HG03108 (cell line): Measurements from ENCODE around the gene TSSC4.

Experiments
- ATAC-seq: cut with Tn5 transposase; IDR thresholded peaks from one replicate; pipeline ENCODE4 v1.9.1; 2021; ENCODE audit warnings: moderate library complexity; ENCODE audit not compliant: unreplicated experiment

Gene TSSC4

DNA sequence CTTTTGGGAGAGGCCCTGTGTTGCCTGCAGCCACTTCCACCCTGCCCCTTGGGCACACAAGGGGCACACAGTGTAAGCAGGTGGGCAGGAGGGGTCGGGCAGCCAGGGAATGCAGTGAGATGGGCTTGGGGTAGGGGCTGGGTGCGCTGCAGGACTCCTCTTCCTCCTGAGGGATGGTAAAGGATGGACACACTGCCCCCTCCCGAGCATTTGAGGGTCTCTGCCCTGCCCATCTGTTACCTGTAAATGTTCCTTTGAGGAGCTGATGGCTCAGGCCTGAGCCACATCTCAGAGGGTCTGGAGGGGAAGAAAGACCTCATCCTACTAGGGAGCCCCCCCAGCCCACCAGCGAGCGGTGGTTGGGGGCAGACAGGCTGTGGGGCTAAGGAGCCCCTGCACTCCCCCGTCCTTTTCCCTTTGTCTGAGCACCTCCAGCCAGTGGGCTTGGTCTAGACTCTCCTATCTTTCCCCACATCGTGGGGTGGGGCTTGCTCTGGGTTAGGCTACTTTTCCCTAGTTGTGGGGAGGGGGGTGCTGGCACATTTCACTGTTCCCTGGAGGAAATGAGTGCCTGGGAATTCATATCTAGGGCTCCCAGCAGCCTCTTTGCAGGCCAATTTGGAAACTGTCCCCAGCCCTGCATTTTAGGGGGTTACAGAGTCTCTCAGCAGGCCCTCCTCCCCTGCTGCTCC is 1.7 kb upstream of the TSSC4 start:
- ATAC-seq = no peak

GRCh38 chr11:2399488-2400068 is 972 bp upstream of the TSSC4 start:
- no peak for ATAC-seq

DNA sequence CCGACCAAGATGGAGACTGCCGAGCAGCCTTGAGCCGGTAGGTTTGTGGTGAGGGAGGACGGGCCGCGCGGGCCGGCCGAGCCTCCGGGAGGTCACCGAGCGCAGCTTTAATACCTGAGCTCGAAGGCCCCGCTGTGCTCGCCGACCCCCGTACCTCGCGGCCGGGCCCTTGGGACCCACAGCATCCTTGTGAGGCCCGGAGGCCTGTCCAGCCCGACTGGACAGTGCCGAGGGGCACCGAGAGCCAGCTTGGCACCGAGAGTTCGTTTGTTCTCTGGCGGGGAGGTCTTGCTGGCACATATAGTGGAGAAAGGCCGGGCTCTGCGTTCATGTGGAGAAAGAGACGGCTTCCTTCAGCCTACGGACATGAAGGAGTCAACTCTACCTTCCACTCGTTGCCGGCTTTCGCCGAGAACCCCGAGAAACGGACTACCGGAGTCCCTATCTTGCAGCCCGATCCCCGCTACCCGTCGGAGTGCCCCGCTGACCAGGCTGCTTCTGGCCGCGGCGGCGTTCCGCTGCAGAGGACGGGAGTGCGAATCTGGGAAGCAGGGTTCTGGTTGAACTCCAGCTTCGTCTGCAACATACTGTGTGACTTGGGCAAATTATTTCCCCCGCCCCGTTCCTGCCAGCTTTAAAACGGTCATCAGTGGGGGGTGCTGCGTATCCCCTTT is 349 bp downstream of the TSSC4 start:
- ATAC-seq = no peak

- ATAC-seq = no peak
These were observed 960 bp downstream of the TSSC4 start for GRCh38 chr11:2401436-2401984.

DNA sequence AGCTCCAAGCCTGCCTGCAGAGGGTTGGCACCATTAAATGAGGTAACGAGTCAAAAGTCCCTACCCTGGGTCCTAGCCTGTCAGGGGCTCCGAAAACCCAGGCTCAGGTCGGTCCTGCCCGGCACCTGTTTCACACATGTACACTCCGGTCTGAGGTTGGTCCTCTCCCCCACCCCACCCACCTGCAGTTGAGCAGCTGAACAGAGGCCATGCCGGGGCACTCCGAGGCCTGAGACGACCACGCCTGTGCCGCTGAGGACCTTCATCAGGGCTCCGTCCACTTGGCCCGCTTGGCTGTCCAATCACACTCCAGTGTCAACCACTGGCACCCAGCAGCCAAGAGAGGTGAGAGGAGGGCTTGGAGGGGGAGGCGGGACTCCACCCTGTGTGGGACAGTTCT is 1.6 kb downstream of the TSSC4 start:
- no peak for ATAC-seq

DNA sequence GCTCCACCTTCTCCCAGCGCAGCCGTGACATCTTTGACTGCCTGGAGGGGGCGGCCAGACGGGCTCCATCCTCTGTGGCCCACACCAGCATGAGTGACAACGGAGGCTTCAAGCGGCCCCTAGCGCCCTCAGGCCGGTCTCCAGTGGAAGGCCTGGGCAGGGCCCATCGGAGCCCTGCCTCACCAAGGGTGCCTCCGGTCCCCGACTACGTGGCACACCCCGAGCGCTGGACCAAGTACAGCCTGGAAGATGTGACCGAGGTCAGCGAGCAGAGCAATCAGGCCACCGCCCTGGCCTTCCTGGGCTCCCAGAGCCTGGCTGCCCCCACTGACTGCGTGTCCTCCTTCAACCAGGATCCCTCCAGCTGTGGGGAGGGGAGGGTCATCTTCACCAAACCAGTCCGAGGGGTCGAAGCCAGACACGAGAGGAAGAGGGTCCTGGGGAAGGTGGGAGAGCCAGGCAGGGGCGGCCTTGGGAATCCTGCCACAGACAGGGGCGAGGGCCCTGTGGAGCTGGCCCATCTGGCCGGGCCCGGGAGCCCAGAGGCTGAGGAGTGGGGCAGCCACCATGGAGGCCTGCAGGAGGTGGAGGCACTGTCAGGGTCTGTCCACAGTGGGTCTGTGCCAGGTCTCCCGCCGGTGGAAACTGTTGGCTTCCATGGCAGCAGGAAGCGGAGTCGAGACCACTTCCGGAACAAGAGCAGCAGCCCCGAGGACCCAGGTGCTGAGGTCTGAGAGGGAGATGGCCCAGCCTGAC is 2.5 kb downstream of the TSSC4 start:
- ATAC-seq = no peak

- ATAC-seq = no peak
These were observed 4.2 kb downstream of the TSSC4 start for GRCh38 chr11:2404735-2405196.

DNA sequence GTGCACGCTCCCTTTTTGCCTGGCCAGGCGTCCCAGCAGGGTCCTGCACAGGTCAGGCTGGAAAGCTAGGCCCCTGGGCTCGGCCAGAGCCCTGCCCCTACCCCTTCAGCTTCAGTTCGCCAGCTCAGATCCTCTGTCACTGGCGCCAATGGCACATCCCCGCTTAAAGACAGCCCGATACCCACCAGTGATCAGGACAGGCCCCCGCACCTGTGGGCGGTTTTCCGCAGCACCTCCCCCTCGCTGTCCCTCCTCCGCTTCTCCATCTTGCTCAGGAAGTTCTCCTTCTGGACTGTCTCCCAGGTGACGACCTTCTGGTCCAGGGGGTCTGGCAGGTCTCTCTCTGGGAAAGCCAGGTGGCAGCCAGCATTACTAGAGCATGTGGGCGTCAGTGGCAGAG is 5.9 kb downstream of the TSSC4 start:
- ATAC-seq = no peak

DNA sequence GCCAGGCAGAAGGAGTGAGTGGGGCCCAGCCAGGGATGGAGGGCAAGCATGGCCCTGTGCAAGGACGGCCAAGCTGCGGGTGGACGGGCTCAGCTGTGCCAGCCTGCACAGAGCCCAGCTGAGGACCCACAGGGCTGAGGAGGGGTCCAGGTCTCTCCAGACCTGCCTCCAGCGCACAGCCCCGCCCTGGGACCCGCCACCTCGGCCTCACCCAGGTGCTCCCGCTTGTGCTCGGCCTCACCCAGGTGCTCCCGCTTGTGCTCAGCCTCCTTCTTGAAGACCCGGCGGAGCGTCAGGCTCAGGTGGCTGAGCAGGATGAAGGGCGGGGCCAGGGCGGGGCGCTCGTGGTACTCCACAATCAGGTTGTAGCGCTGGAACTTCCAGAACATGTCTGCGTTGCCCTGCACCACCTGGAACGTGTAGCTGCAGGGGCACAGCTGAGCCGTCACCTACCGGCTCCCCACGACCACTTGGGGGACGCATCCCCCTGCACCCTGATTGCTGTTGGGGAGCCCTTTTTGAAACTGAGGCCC is 6.4 kb downstream of the TSSC4 start:
- ATAC-seq = no peak

DNA sequence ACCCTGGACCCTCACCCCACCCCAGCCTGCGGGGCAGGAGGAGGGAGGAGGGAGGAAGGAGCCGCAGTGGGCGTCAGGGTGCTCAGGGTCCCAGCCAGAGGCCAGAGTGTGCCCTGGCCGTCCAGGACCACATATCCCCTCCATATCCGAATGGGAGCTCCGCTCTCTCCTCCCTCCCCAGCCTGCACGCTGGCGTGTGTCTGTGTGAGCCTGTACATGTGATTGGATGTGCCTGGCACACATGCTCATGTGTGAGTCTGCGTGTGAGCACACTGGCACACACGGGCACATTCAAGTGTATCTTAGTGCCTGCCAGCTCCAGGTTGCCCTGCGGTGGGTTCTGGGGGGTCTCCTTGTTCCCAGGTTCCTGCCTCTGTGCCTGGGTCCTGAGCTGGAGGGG is 8.1 kb downstream of the TSSC4 start:
- ATAC-seq = no peak

DNA sequence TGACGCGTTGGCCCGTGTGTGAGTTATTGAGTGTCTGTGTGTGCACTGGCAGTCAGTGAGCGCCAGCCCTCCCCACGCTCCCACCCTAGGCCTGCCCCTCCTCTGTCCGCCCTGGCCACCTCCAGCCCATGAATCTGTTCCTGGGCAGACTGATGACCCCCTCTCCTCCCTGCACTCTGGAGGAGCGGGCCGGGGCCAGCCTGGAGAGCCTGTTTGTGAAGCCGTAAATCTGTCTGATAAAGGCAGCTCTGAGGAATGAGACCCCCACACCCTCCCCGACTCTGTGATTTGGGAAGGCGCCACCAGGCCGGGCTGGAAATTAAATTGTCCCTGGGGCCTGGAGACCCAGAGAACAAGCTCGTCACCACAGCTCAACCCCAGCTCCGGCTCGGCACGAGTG is 8.6 kb downstream of the TSSC4 start:
- no peak for ATAC-seq

DNA sequence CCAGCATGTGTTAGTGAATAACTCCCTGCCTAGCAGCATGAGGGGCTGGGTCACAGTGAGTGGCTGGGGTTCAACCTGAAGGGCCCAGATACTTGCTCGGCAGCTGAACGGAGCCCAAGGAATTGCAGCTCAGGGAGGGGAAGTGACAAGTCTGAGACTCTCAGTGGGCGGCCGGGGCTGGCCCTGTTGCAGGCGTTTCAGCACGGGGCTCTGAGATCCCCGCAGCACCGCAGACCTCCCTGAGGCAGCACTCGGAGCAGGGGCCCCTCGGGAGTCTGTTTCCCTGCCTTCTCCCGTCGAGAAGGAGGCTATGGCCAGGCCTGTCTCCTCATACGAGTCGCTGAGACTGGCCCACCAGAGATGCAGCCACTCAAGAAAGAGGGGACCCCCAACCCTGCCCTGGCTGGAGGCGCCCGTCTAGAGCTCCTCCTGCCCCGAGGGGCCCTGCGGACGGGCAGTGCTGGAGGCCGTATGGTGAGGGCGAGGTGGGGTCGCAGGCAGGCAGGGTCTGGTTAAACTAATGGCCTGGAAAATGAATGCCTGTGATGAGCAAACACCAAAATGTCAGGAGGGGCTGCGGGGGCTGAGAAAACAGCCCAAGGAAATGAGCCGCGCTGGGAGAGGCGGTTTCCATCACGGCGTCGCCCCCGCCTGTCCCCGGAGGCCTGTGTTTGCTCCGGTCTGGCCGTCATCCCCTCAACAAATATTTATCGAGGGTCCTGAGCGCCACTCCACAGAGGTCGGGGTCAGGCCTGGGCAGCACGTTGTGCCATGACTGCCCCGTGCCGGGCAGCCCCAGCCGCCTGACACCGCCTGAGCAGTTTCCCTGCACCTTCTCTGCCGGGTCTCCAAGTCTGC is 9.3 kb downstream of the TSSC4 start:
- no peak for ATAC-seq

DNA sequence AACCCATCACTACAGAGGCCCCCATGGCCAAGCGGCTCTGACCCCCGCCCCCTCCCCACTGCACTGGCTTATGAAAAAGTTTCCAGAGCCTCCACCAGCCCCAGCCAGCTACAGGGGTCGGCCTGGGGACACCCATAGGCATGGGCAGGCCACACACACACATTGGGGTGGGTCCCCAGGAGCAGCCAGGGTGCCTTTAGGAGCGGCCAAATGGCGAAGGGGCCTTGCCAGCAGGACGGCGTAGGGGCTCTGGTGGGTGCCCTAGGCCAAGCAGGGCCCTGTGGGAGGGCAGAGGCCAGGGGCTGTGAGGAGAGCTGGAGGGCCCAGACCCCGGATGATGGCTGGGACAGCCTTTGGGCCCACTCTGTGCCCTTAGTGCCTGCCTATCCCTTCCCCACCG is 10.1 kb downstream of the TSSC4 start:
- ATAC-seq = no peak

GRCh38 chr11:2411446-2412305 is 11.1 kb downstream of the TSSC4 start:
- no peak for ATAC-seq

- no peak for ATAC-seq
These were observed 11.8 kb downstream of the TSSC4 start for GRCh38 chr11:2412323-2412722.

DNA sequence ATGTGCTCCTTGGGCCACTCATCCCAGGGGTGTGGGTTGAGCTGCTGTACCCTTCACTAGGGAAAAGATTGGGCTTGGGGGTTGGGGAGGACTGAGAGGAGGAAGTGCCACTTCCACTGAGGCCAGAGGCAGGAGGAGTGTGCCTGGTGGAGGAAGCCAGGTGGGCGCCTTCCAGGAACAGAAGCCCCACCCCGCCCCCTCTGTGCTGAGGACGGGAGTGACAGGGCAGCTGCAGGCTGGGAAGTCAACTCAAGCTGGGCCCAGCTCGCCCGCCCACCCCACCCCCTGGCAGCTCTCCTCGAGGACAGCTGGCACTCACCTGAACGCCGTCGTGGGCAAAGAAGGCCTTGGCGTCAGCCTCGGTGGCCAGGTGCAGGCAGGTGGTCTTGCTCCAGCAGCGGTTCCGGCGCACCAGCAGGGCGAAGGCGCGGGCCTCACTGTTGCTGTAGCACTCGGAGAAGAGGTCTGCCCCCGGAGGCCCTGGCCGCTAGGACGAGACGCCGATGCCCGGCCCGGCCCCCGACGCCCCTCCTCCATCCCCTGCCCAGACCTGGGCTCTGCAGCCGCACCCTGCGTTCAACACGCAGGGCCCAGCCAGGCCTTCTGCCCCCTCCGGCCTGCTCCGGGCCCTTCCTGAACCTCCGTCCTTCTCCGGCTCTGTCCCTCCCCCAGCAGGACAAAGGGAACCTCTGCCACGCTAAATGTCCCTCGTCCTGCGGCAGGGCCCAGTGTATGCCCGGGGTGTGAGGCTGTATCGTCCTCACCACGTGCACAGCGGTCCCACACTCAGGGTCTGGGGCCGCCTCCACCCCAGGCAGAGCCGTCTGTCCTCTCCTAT is 13.4 kb downstream of the TSSC4 start:
- no peak for ATAC-seq

- ATAC-seq = no peak
These were observed 14.1 kb downstream of the TSSC4 start for GRCh38 chr11:2414616-2415015.

GRCh38 chr11:2415171-2415570 is 14.6 kb downstream of the TSSC4 start:
- ATAC-seq = no peak
